OCI-LY7 (cell line): ENCODE results near the gene NOMO2. TPM values are rescaled to one million over a fixed set of nuclear protein-coding genes. Genes with fewer than 3 reads are reported as not detected.
"Not testable (repeated sequence)": the region's sequence is repeated elsewhere in the genome, so short reads cannot be mapped to it uniquely, and the experiment has no call there.

ENCODE experiments used
- Bru-seq: library from RNA; stranded (reverse); fragments of 400-500 nt; gene quantifications from one replicate; lab custom pipeline; 2021; lab: Mats Ljungman, UMichigan
- BruChase-seq, 2 experiments: library from RNA; stranded (reverse); fragments of 400-500 nt; gene quantifications; one replicate each; lab custom pipeline; 2021; lab: Mats Ljungman, UMichigan
- BruUV-seq: library from RNA; stranded (reverse); fragments of 400-500 nt; replicated peaks from 2 replicates; lab custom pipeline; 2021; lab: Mats Ljungman, UMichigan
- CTCF ChIA-PET: fragments of 300-600 bp; sonication (Branson Sonifier 250); formaldehyde crosslinking; loops from one replicate; lab custom pipeline; 2022; ENCODE audit warnings: antibody characterized with exemption; ENCODE audit not compliant: unreplicated experiment; lab: Charles Lee
- POLR2A ChIA-PET: fragments of 300-600 bp; sonication (Branson Sonifier 250); formaldehyde crosslinking; loops from one replicate; lab custom pipeline; 2022; ENCODE audit warnings: antibody characterized with exemption; lab: Charles Lee
- DNase-seq: peaks from one replicate; pipeline ENCODE4 v3.0.0-alpha.2; 2015; ENCODE audit warnings: low spot score
- H2AFZ ChIP-seq: fragments of 200-600 bp; sonication (generic), shearing (Covaris generic); 2 replicates; pipeline ENCODE4 v1.6.1; 2014; ENCODE audit warnings: mild to moderate bottlenecking, antibody characterized with exemption, low read length, moderate library complexity
- H3K27ac ChIP-seq: fragments of 200-600 bp; sonication (generic); 2 replicates; pipeline ENCODE4 v1.5.1; 2014; ENCODE audit warnings: mixed run types, low read depth, mild to moderate bottlenecking, moderate library complexity, low read length, inconsistent platforms; ENCODE audit not compliant: poor library complexity, severe bottlenecking
- H3K36me3 ChIP-seq: fragments of 200-600 bp; sonication (generic); 2 replicates; pipeline ENCODE4 v1.6.1; 2014; ENCODE audit warnings: mild to moderate bottlenecking, antibody characterized with exemption, low read length, moderate library complexity, mixed read lengths; ENCODE audit not compliant: insufficient read depth
- H3K4me1 ChIP-seq: fragments of 200-600 bp; sonication (generic); 2 replicates; pipeline ENCODE4 v1.5.1; 2014; ENCODE audit warnings: mild to moderate bottlenecking, low read length; ENCODE audit not compliant: insufficient read depth, poor library complexity, severe bottlenecking
- H3K4me2 ChIP-seq: fragments of 200-600 bp; sonication (generic); 2 replicates; pipeline ENCODE4 v1.6.1; 2014; ENCODE audit warnings: mild to moderate bottlenecking, low read length
- H3K4me3 ChIP-seq: fragments of 200-600 bp; sonication (generic); 2 replicates; pipeline ENCODE4 v1.5.1; 2014; ENCODE audit warnings: mild to moderate bottlenecking, low read depth, low read length; ENCODE audit not compliant: poor library complexity, severe bottlenecking
- H3K79me2 ChIP-seq: fragments of 200-600 bp; sonication (generic); 2 replicates; pipeline ENCODE4 v1.6.1; 2016; ENCODE audit warnings: low read depth, mild to moderate bottlenecking, low read length, moderate library complexity, mixed read lengths; ENCODE audit not compliant: insufficient read depth
- H3K9me2 ChIP-seq: fragments of 200-600 bp; sonication (generic); 2 replicates; pipeline ENCODE4 v1.6.1; 2016; ENCODE audit warnings: mild to moderate bottlenecking, low read length, mixed read lengths; ENCODE audit not compliant: insufficient read depth
- H3K9me3 ChIP-seq: fragments of 200-600 bp; sonication (generic); 2 replicates; pipeline ENCODE4 v1.6.1; 2014; ENCODE audit warnings: mild to moderate bottlenecking, mixed run types, low read length, mixed read lengths
- H4K20me1 ChIP-seq: fragments of 200-600 bp; sonication (generic); 2 replicates; pipeline ENCODE4 v1.6.1; 2014; ENCODE audit warnings: mild to moderate bottlenecking, antibody characterized with exemption, low read length, moderate library complexity, mixed read lengths; ENCODE audit not compliant: insufficient read depth
- intact Hi-C: fragments of 100-400 bp; cut with micrococcal nuclease; formaldehyde crosslinking; loops from one replicate; pipeline ENCODE4 v1.10.0; 2022; ENCODE audit not compliant: unreplicated experiment
- long read RNA-seq: library from polyadenylated mRNA; stranded (forward); transcript quantifications from one replicate; pipeline ENCODE4 v2.0.0, GENCODE V29; 2022
- total RNA-seq, 2 experiments: library from RNA; depleted of rRNA in 1 of 2; stranded (reverse); fragments of >200 nt in 1 of 2; shearing (Covaris generic) in 1 of 2; gene quantifications; 2 replicates each; pipeline ENCODE4 v1.2.3, GENCODE V29; 2014 to 2022

Gene NOMO2, protein sequence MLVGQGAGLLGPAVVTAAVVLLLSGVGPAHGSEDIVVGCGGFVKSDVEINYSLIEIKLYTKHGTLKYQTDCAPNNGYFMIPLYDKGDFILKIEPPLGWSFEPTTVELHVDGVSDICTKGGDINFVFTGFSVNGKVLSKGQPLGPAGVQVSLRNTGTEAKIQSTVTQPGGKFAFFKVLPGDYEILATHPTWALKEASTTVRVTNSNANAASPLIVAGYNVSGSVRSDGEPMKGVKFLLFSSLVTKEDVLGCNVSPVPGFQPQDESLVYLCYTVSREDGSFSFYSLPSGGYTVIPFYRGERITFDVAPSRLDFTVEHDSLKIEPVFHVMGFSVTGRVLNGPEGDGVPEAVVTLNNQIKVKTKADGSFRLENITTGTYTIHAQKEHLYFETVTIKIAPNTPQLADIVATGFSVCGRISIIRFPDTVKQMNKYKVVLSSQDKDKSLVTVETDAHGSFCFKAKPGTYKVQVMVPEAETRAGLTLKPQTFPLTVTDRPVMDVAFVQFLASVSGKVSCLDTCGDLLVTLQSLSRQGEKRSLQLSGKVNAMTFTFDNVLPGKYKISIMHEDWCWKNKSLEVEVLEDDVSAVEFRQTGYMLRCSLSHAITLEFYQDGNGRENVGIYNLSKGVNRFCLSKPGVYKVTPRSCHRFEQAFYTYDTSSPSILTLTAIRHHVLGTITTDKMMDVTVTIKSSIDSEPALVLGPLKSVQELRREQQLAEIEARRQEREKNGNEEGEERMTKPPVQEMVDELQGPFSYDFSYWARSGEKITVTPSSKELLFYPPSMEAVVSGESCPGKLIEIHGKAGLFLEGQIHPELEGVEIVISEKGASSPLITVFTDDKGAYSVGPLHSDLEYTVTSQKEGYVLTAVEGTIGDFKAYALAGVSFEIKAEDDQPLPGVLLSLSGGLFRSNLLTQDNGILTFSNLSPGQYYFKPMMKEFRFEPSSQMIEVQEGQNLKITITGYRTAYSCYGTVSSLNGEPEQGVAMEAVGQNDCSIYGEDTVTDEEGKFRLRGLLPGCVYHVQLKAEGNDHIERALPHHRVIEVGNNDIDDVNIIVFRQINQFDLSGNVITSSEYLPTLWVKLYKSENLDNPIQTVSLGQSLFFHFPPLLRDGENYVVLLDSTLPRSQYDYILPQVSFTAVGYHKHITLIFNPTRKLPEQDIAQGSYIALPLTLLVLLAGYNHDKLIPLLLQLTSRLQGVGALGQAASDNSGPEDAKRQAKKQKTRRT
- 60.8 and 65.0 TPM in 2 replicates for total RNA-seq (2014; rRNA removed; shearing (Covaris generic))
- total RNA-seq (2022) = 74.0 and 80.2 TPM in 2 replicates
- percentile 51 among the genes with signal in this experiment for Bru-seq, nascent RNA
- percentile 55 among the genes with signal in this experiment for BruChase-seq, experiment 1, labeled RNA remaining after a 6-hour chase
- BruChase-seq, experiment 2, labeled RNA remaining after a 2-hour chase = percentile 53 among the genes with signal in this experiment
- long read RNA-seq, full-length matches to known transcripts = 152 of 193 reads
- long read RNA-seq, partial matches to known transcripts = 19 of 193 reads
- long read RNA-seq, other reads (novel, unspliced or antisense) = 22 of 193 reads

DNA sequence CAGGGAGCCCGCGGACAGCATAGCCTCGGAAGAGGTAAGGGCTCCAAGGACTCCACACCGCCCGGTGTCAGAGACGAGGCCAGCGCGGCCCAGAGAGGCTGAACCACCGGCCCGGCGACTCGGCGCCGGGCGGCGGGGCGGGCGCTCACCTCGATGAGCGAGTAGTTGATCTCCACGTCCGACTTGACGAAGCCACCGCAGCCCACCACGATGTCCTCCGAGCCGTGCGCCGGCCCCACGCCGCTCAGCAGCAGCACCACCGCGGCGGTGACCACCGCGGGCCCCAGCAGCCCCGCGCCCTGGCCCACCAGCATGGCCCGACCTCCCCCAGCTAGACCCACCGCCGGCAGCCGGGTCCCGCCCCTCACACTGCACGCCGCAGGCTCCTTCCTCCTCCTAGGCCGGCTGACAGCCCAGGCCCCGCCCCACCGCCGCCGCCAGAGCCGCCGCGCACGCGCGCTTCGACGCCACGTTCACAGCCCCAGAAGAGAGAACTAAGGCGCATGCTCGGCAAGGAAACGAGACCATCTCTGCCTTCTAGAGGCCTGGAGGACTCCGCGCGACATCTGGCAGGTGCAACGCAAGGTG, at the start of gene NOMO2:
Gene NOMO2, minus strand, starts transcription at position 371 of the 588 bp plus-strand sequence. Its CDS starts 57 bp downstream, at position 314.
- Histone ChIP-seq H3K4me3 (peak within 1 kb of the TSS; percentile 66), H3K4me2 (peak within 1 kb of the TSS; percentile 51), H3K79me2 (peaks cover 14% of the 10 kb centered on the region; the same call in 1 of the 2 replicates)
- peak; percentile 12 for DNase-seq
- H4K20me1 ChIP-seq, H3K9me2 ChIP-seq, H2AFZ ChIP-seq, H3K36me3 ChIP-seq, H3K4me1 ChIP-seq, POLR2A ChIA-PET, H3K9me3 ChIP-seq, H3K27ac ChIP-seq, CTCF ChIA-PET, BruUV-seq, intact Hi-C loops: not testable (repeated sequence)

DNA sequence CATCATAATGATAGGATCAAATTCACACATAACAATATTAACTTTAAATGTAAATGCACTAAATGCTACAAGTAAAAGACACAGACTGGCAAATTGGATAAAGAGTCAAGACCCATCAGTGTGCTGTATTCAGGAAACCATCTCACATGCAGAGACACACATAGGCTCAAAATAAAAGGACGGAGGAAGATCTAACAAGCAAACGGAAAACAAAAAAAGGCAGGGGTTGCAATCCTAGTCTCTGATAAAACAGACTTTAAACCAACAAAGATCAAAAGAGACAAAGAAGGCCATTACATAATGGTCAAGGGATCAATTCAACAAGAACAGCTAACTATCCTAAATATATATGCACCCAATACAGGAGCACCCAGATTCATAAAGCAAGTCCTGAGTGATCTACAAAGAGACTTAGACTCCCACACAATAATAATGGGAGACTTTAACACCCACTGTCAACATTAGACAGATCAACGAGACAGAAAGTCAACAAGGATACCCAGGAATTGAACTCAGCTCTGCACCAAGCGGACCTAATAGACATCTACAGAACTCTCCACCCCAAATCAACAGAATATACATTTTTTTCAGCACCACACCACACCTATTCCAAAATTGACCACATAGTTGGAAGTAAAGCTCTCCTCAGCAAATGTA, 48.4 kb upstream of the NOMO2 start:
- H3K79me2 ChIP-seq, H3K4me2 ChIP-seq, BruUV-seq, H3K36me3 ChIP-seq, POLR2A ChIA-PET, H4K20me1 ChIP-seq, H3K27ac ChIP-seq, H2AFZ ChIP-seq, H3K4me1 ChIP-seq, intact Hi-C loops, DNase-seq, H3K4me3 ChIP-seq, H3K9me2 ChIP-seq, CTCF ChIA-PET, H3K9me3 ChIP-seq: not testable (repeated sequence)

DNA sequence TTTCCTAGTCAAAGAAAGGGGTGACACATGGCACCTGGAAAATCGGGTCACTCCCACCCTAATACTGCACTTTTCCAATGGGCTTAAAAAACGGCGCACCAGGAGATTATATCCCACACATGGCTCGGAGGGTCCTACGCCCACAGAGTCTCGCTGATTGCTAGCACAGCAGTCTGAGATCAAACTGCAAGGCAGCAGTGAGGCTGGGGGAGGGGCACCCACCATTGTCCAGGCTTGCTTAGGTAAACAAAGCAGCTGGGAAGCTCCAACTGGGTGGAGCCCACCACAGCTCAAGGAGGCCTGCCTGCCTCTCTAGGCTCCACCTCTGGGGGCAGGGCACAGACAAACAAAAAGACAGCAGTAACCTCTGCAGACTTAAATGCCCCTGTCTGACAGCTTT, 46.4 kb upstream of the NOMO2 start:
- H3K4me2 ChIP-seq, H3K9me3 ChIP-seq, H3K9me2 ChIP-seq, H3K4me1 ChIP-seq, H2AFZ ChIP-seq, H3K27ac ChIP-seq, POLR2A ChIA-PET, DNase-seq, CTCF ChIA-PET, H3K4me3 ChIP-seq, H4K20me1 ChIP-seq, BruUV-seq, H3K36me3 ChIP-seq, H3K79me2 ChIP-seq, intact Hi-C loops: not testable (repeated sequence)

DNA sequence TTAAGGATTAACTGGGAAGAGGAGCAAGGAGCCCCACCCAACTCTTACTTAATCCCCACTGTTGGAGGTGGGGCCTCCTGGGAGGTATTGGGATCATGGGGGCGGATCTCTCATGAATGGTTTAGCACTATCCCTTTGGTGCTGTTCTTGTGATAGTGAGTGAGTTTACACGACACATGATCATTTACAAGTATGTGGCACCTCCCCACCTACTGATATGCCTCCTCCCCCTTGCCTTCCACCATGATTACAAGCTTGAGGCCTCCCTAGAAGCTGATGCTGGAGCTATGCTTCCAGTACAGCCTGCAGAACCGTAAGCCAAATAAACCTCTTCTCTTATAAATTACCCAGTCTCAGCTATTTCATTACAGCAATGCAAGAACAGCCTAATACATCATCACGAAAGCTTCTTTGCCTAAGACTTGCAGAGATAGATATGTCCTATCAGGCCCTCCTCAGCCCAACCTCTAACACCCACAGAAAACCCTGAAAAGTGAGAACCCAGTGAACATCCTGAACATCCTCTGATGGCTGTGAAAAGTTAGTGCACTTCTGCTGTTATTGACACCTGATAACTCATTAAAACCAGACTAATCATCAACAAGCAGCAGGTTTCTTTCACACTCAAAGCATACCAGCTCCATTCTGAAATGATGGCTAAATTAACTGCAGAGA, 41.8 kb upstream of the NOMO2 start:
- H3K9me2 ChIP-seq, DNase-seq, H3K9me3 ChIP-seq, H3K4me3 ChIP-seq, POLR2A ChIA-PET, H3K36me3 ChIP-seq, H3K27ac ChIP-seq, H3K79me2 ChIP-seq, H3K4me2 ChIP-seq, H2AFZ ChIP-seq, CTCF ChIA-PET, H3K4me1 ChIP-seq, H4K20me1 ChIP-seq, BruUV-seq, intact Hi-C loops: not testable (repeated sequence)

DNA sequence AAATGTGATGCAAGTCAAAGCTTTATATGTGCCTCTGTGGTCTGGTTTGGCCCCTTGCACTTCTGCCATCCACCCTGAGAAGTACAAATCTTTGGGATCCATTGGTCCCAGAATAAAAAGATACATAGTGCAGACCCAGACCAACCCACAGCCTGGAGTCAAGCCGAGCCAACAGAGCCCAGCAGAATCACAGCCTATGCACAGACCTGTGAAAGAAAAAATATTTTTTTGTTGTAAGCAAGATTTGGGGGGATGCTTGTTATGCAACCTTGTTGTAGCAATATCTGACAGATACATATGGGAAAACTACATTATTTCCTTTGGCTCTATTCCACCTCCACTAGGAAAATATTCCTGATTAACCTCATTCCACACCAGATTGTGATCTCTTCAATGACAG, 36.7 kb upstream of the NOMO2 start:
- H2AFZ ChIP-seq, H4K20me1 ChIP-seq, H3K36me3 ChIP-seq, DNase-seq, H3K27ac ChIP-seq, BruUV-seq, H3K9me3 ChIP-seq, H3K4me1 ChIP-seq, H3K9me2 ChIP-seq, intact Hi-C loops, H3K4me3 ChIP-seq, H3K4me2 ChIP-seq, CTCF ChIA-PET, H3K79me2 ChIP-seq, POLR2A ChIA-PET: not testable (repeated sequence)
